Muscle layer of duodenum (tissue), 2 donors: ENCODE measurements around the gene HEPHL1.
"Not testable (repeated sequence)": the region's sequence is repeated elsewhere in the genome, so short reads cannot be mapped to it uniquely, and the experiment has no call there.

Experiments
- H3K27ac ChIP-seq: one replicate; pipeline ENCODE4 v1.7.0; 2013; ENCODE audit warnings: mild to moderate bottlenecking, low read length
- H3K27me3 ChIP-seq: one replicate; pipeline ENCODE4 v1.7.0; 2013; ENCODE audit warnings: low read depth, mild to moderate bottlenecking, control low read depth, low read length
- H3K36me3 ChIP-seq, 2 donors: one replicate each; pipeline ENCODE4 v1.7.0; 2013; ENCODE audit warnings: low read length in 2 of 2, control low read depth in 1 of 2, mild to moderate bottlenecking in 1 of 2; ENCODE audit not compliant: insufficient read depth in 2 of 2, control insufficient read depth in 1 of 2
- H3K4me1 ChIP-seq, 2 donors: one replicate each; pipeline ENCODE4 v1.7.0; 2013; ENCODE audit warnings: low read length in 2 of 2, mild to moderate bottlenecking in 2 of 2, control low read depth in 1 of 2, moderate library complexity in 1 of 2; ENCODE audit not compliant: insufficient read depth in 2 of 2, control insufficient read depth in 1 of 2
- H3K4me3 ChIP-seq, 2 donors: one replicate each; pipeline ENCODE4 v1.7.0; 2013; ENCODE audit warnings: low read length in 2 of 2, low read depth in 1 of 2, mild to moderate bottlenecking in 1 of 2
- H3K9me3 ChIP-seq, 2 donors: one replicate each; pipeline ENCODE4 v1.7.0; 2013; ENCODE audit warnings: low read length in 2 of 2, control low read depth in 1 of 2, mild to moderate bottlenecking in 1 of 2; ENCODE audit not compliant: control insufficient read depth in 1 of 2
- donor health status: healthy.

Gene HEPHL1

DNA sequence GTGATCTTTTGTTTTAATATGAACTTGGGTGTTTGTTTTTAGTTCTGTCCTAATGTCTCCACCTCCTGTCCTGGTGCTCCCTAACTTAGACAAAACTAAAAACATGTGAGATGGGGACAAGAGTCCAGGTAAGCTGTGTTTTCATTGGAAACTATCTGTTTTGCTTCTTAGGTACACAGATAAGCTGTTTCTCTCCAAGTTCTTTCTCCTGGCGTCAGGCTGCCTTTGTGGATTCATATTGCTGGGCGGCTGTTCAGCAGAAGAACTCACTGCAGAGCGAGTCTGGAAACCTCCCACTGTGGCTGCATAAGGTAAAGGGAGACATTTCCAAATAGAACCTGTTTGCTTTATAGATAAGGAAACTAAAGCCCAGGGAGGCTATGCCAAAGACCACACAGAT is 132.2 kb downstream of the HEPHL1 start:
- no peaks in the 10 kb centered on the region for H3K36me3 ChIP-seq
- peaks cover 16 to 24% of the 10 kb centered on the region in 2 donors for H3K4me1 ChIP-seq
- H3K4me3 ChIP-seq, result no peak overlapping the region
- H3K27ac ChIP-seq, result peak overlapping the region; percentile 11
- H3K9me3 ChIP-seq, result no peaks in the 10 kb centered on the region
- H3K27me3 ChIP-seq, result no peaks in the 10 kb centered on the region

DNA sequence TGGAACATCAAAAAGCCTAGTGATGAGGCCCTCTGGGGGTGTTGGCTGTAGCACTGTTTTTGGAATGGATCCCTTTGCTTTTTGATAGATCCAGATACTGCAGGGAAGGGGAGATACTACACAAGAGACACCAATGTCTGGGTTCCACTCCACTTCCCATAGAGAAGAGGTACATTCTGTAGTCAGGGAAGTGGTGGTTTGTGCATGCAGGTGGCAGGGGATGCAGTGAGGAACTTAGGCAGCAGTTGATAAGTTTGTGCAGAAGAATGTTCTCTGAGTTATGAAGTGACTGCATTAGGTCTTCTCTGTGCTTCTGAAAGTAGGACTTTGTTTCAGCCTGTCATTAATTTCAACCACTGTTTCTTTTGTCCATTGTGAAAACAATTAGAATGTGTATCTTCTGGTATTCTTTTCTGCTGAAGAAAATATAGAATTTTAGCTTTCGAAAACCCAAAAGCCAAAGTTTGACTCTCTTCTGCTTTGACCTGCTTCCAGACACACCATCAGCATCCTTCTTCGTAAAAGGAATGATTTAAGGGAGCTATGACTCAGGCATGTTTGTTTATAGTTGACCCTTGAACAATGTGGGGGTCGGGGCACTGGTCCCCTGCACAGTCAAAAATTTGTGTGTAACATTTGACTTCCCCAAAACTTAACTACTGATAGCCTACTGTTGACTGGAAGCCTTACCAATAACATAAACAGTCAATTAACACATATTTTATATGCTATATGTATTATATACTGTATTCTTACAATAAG is 133.1 kb downstream of the HEPHL1 start:
- Histone ChIP-seq H3K9me3 (no peaks in the 10 kb centered on the region), H3K4me1 (peaks cover 16 to 19% of the 10 kb centered on the region in 2 donors), H3K4me3 (no peak overlapping the region), H3K27me3 (no peaks in the 10 kb centered on the region), H3K27ac (no peak overlapping the region), H3K36me3 (no peaks in the 10 kb centered on the region)

DNA sequence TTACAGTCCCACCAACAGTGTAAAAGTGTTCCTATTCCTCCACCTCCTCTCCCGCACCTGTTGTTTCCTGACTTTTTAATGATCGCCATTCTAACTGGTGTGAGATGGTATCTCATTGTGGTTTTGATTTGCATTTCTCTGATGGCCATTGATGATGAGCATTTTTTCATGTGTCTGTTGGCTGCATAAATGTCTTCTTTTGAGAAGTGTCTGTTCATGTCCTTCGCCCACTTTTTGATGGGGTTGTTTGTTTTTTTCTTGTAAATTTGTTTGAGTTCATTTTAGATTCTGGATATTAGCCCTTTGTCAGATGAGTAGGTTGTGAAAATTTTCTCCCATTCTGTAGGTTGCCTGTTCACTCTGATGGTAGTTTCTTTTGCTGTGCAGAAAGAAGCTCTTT is 136.2 kb downstream of the HEPHL1 start:
- not testable (repeated sequence) for H3K27me3 ChIP-seq, H3K4me3 ChIP-seq, H3K9me3 ChIP-seq, H3K36me3 ChIP-seq, H3K27ac ChIP-seq, H3K4me1 ChIP-seq
